GM23338 (cell line): ENCODE measurements around the gene KRT9. TPM values are rescaled to one million over a fixed set of nuclear protein-coding genes. Genes with fewer than 3 reads are reported as not detected.
A peak's percentile ranks its signal among the peaks of the same experiment; 100 is the strongest.

Source experiments
- ATAC-seq: fragments of 200-7000 bp; cut with Tn5 transposase; 3 replicates; pipeline ENCODE4 v1.9.1; 2020
- DNase-seq: peaks from one replicate; pipeline ENCODE4 v3.0.0-alpha.2; 2015; ENCODE audit warnings: low spot score
- H2AFZ ChIP-seq: fragments of 200-600 bp; sonication (generic); 2 replicates; pipeline ENCODE4 v1.8.0; 2016; ENCODE audit warnings: antibody characterized with exemption, mild to moderate bottlenecking, moderate library complexity
- H3F3A ChIP-seq: fragments of 200-600 bp; sonication (generic); replicated peaks from 2 replicates; pipeline ENCODE4 v1.8.0; 2017; ENCODE audit warnings: antibody characterized with exemption, mixed run types, low read depth
- H3K27ac ChIP-seq: fragments of 200-600 bp; sonication (generic); 2 replicates; pipeline ENCODE4 v1.6.1; 2016; ENCODE audit warnings: low read depth
- H3K27me3 ChIP-seq: fragments of 200-600 bp; sonication (generic); 2 replicates; pipeline ENCODE4 v1.8.0; 2016; ENCODE audit warnings: mild to moderate bottlenecking, mixed run types, moderate library complexity; ENCODE audit not compliant: insufficient read depth
- H3K36me3 ChIP-seq: fragments of 200-600 bp; sonication (generic); 2 replicates; pipeline ENCODE4 v1.8.0; 2016; ENCODE audit warnings: mild to moderate bottlenecking; ENCODE audit not compliant: insufficient read depth
- H3K4me1 ChIP-seq: fragments of 200-600 bp; sonication (generic); 2 replicates; pipeline ENCODE4 v1.8.0; 2016; ENCODE audit warnings: mild to moderate bottlenecking, moderate library complexity; ENCODE audit not compliant: insufficient read depth
- H3K4me2 ChIP-seq: fragments of 200-600 bp; sonication (generic); 2 replicates; pipeline ENCODE4 v1.7.1; 2017; ENCODE audit warnings: mixed run types
- H3K4me3 ChIP-seq: fragments of 200-600 bp; sonication (generic); 2 replicates; pipeline ENCODE4 v1.6.1; 2016; ENCODE audit warnings: mixed run types
- H3K79me2 ChIP-seq: fragments of 200-600 bp; sonication (generic); replicated peaks from 2 replicates; pipeline ENCODE4 v1.8.0; 2017; ENCODE audit warnings: mild to moderate bottlenecking; ENCODE audit not compliant: insufficient read depth
- H3K9me2 ChIP-seq: fragments of 200-600 bp; sonication (generic); 2 replicates; pipeline ENCODE4 v1.8.0; 2017; ENCODE audit not compliant: insufficient read depth
- H4K20me1 ChIP-seq: fragments of 200-600 bp; sonication (generic); replicated peaks from 2 replicates; pipeline ENCODE4 v1.8.0; 2017; ENCODE audit warnings: mild to moderate bottlenecking; ENCODE audit not compliant: insufficient read depth
- H3K27ac Mint-ChIP-seq: 2 replicates; pipeline ENCODE4 v1.8.0; 2020; ENCODE audit warnings: inconsistent platforms, mild to moderate bottlenecking, moderate library complexity, mixed read lengths
- H3K27me3 Mint-ChIP-seq: 3 replicates; pipeline ENCODE4 v1.8.0; 2022; ENCODE audit warnings: low read depth, mild to moderate bottlenecking, moderate library complexity, mixed read lengths, inconsistent platforms; ENCODE audit not compliant: insufficient read depth, poor library complexity
- H3K36me3 Mint-ChIP-seq: 3 replicates; pipeline ENCODE4 v1.8.0; 2021; ENCODE audit warnings: low read depth, mild to moderate bottlenecking, inconsistent platforms, moderate library complexity, mixed read lengths
- H3K4me1 Mint-ChIP-seq: 3 replicates; pipeline ENCODE4 v1.8.0; 2020; ENCODE audit warnings: mild to moderate bottlenecking, inconsistent platforms, mixed read lengths
- H3K4me3 Mint-ChIP-seq: 3 replicates; pipeline ENCODE4 v1.8.0; 2021; ENCODE audit warnings: moderate library complexity, mild to moderate bottlenecking, inconsistent platforms, mixed read lengths
- H3K9me3 Mint-ChIP-seq: 3 replicates; pipeline ENCODE4 v1.8.0; 2020; ENCODE audit warnings: moderate library complexity, mild to moderate bottlenecking, inconsistent platforms, mixed read lengths
- CREB1 ChIP-seq: fragments of 250-450 bp; sonication (Bioruptor Pico); IDR thresholded peaks from 2 replicates; pipeline ENCODE4 v1.5.0; 2020; ENCODE audit warnings: low read depth, mild to moderate bottlenecking, moderate library complexity
- CTCF ChIP-seq, 2 experiments: fragments of 200-600 bp in 1 of 2; sonication (generic) in 1 of 2; conservative IDR thresholded peaks; 2 replicates each; pipeline versions ENCODE4 v1.5.1 to v1.6.1; 2016 to 2017; ENCODE audit warnings: antibody characterized with exemption in 2 of 2, low read depth in 2 of 2, mild to moderate bottlenecking in 2 of 2, moderate library complexity in 1 of 2
- EZH2 ChIP-seq: fragments of 200-600 bp; sonication (generic); IDR thresholded peaks from one replicate; pipeline ENCODE4 v1.8.0; 2017; ENCODE audit warnings: antibody characterized with exemption, mild to moderate bottlenecking, low read depth; ENCODE audit not compliant: unreplicated experiment
- EZH2phosphoT487 ChIP-seq: fragments of 200-600 bp; sonication (generic); IDR thresholded peaks from one replicate; pipeline ENCODE4 v1.8.1; 2018; ENCODE audit warnings: antibody characterized with exemption; ENCODE audit not compliant: unreplicated experiment
- JUNB ChIP-seq: IDR thresholded peaks from one replicate; pipeline ENCODE4 v1.6.1; 2016; ENCODE audit warnings: antibody characterized with exemption; ENCODE audit not compliant: unreplicated experiment
- NANOG ChIP-seq: IDR thresholded peaks from 2 replicates; pipeline ENCODE4 v1.6.1; 2016; ENCODE audit warnings: antibody characterized with exemption, borderline replicate concordance
- POLR2AphosphoS5 ChIP-seq: IDR thresholded peaks from 2 replicates; pipeline ENCODE4 v1.6.1; 2016; ENCODE audit warnings: antibody characterized with exemption, low read depth
- STAT1 ChIP-seq: IDR thresholded peaks from one replicate; pipeline ENCODE4 v1.6.1; 2016; ENCODE audit warnings: antibody characterized with exemption; ENCODE audit not compliant: unreplicated experiment
- ZNF114 ChIP-seq: fragments of 250-450 bp; sonication (Bioruptor Pico); IDR thresholded peaks from 2 replicates; pipeline ENCODE4 v1.5.0; 2020; ENCODE audit warnings: mild to moderate bottlenecking, moderate library complexity
- ZNF331 ChIP-seq: fragments of 250-450 bp; sonication (Bioruptor Pico); IDR thresholded peaks from 2 replicates; pipeline ENCODE4 v1.5.0; 2020; ENCODE audit warnings: low read depth, mild to moderate bottlenecking, moderate library complexity
- ZNF462 ChIP-seq: fragments of 250-450 bp; sonication (Bioruptor Pico); IDR thresholded peaks from 2 replicates; pipeline ENCODE4 v1.5.0; 2020; ENCODE audit warnings: mild to moderate bottlenecking, moderate library complexity
- polyA plus RNA-seq: library from polyadenylated mRNA; unstranded; fragments of >200 nt; fragmentation: Nextera tagmentation; extraction: Ambion mirVana; gene quantifications from 2 replicates; pipeline ENCODE4 v1.2.1, GENCODE V29; 2016
- total RNA-seq: library from RNA; depleted of rRNA; stranded (reverse); fragments of >200 nt; shearing (Covaris generic); gene quantifications from 2 replicates; pipeline ENCODE4 v1.2.3, GENCODE V29; 2014
- TF ChIP-seq, protein P1 (sequence below): IDR thresholded peaks from 2 replicates; pipeline ENCODE4 v1.6.1; 2016; ENCODE audit warnings: antibody characterized with exemption
- TF ChIP-seq, protein P2 (sequence below): IDR thresholded peaks from one replicate; pipeline ENCODE4 v1.6.1; 2018; ENCODE audit warnings: antibody characterized with exemption; ENCODE audit not compliant: unreplicated experiment

KRT9 gene
- total and polyA plus RNA-seq, 2 experiments from 2014 or later = not detected

DNA sequence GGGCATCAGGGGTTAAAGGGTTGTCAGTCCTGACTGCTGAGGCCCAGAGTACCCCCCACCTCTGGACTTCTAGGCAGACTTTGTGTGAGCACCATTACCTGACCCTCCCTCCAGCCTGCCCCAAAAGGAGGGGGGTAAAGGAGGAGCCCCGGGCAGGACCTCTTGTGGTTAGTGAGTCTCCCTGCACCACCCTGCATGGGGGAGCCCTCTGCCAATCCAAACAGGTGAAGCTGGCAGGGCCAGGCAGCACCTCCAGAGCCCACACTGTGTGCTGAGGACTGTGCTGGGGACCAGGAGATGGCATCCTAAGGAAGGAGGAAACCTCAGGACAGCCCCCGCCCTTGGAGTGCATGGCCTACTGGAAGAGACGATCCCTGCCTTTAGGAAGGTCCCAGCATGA, 17.4 kb upstream of the KRT9 start:
- no peaks in the 10 kb centered on the region for H3K36me3 Mint-ChIP-seq
- H3K4me1 Mint-ChIP-seq = peaks cover 4% of the 10 kb centered on the region
- Histone ChIP-seq H2AFZ (no peak overlapping the region), H3K27ac (no peak overlapping the region), H3K79me2 (no peaks in the 10 kb centered on the region), H3K27me3 (no peaks in the 10 kb centered on the region), H3F3A (no peaks in the 10 kb centered on the region), H3K4me1 (no peaks in the 10 kb centered on the region), H4K20me1 (no peaks in the 10 kb centered on the region), H3K9me2 (no peaks in the 10 kb centered on the region), H3K36me3 (no peaks in the 10 kb centered on the region), H3K4me2 (no peak overlapping the region), H3K4me3 (no peak overlapping the region)
- H3K9me3 Mint-ChIP-seq = no peaks in the 10 kb centered on the region; the same call in 2 of the 3 replicates
- ATAC-seq = peak; percentile 37; the same call in 1 of the 3 replicates
- DNase-seq = peak; percentile 17
- peaks cover 3% of the 10 kb centered on the region for H3K27me3 Mint-ChIP-seq
- H3K27ac Mint-ChIP-seq = no peak overlapping the region
- TF ChIP-seq, protein P1, sequence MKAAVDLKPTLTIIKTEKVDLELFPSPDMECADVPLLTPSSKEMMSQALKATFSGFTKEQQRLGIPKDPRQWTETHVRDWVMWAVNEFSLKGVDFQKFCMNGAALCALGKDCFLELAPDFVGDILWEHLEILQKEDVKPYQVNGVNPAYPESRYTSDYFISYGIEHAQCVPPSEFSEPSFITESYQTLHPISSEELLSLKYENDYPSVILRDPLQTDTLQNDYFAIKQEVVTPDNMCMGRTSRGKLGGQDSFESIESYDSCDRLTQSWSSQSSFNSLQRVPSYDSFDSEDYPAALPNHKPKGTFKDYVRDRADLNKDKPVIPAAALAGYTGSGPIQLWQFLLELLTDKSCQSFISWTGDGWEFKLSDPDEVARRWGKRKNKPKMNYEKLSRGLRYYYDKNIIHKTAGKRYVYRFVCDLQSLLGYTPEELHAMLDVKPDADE = no peak
- TF ChIP-seq NANOG (no peak), POLR2AphosphoS5 (no peak), CTCF (conservative IDR thresholded peaks at IDR 0.05; ENCODE audit: low read depth in 2 of 2) (no peak), ZNF331 (CRISPR knock-in tag) (no peak), CREB1 (CRISPR knock-in tag) (no peak), EZH2 (no peak), ZNF462 (no peak), JUNB (no peak), EZH2phosphoT487 (no peak), STAT1 (no peak), ZNF114 (CRISPR knock-in tag) (no peak)
- TF ChIP-seq, protein P2, sequence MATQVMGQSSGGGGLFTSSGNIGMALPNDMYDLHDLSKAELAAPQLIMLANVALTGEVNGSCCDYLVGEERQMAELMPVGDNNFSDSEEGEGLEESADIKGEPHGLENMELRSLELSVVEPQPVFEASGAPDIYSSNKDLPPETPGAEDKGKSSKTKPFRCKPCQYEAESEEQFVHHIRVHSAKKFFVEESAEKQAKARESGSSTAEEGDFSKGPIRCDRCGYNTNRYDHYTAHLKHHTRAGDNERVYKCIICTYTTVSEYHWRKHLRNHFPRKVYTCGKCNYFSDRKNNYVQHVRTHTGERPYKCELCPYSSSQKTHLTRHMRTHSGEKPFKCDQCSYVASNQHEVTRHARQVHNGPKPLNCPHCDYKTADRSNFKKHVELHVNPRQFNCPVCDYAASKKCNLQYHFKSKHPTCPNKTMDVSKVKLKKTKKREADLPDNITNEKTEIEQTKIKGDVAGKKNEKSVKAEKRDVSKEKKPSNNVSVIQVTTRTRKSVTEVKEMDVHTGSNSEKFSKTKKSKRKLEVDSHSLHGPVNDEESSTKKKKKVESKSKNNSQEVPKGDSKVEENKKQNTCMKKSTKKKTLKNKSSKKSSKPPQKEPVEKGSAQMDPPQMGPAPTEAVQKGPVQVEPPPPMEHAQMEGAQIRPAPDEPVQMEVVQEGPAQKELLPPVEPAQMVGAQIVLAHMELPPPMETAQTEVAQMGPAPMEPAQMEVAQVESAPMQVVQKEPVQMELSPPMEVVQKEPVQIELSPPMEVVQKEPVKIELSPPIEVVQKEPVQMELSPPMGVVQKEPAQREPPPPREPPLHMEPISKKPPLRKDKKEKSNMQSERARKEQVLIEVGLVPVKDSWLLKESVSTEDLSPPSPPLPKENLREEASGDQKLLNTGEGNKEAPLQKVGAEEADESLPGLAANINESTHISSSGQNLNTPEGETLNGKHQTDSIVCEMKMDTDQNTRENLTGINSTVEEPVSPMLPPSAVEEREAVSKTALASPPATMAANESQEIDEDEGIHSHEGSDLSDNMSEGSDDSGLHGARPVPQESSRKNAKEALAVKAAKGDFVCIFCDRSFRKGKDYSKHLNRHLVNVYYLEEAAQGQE = no peak
- H3K4me3 Mint-ChIP-seq = no peak overlapping the region
